Measurements from ENCODE around the gene ATP6V0A1.

GRCh38 chr17:42518046-42518754 lies 59.5 kb downstream of the ATP6V0A1 start:
- no peak for TF ChIP-seq EZH2phosphoT487 (IDR thresholded peaks at IDR 0.05; ENCODE audit: borderline replicate concordance)
- TF ChIP-seq, protein P1, sequence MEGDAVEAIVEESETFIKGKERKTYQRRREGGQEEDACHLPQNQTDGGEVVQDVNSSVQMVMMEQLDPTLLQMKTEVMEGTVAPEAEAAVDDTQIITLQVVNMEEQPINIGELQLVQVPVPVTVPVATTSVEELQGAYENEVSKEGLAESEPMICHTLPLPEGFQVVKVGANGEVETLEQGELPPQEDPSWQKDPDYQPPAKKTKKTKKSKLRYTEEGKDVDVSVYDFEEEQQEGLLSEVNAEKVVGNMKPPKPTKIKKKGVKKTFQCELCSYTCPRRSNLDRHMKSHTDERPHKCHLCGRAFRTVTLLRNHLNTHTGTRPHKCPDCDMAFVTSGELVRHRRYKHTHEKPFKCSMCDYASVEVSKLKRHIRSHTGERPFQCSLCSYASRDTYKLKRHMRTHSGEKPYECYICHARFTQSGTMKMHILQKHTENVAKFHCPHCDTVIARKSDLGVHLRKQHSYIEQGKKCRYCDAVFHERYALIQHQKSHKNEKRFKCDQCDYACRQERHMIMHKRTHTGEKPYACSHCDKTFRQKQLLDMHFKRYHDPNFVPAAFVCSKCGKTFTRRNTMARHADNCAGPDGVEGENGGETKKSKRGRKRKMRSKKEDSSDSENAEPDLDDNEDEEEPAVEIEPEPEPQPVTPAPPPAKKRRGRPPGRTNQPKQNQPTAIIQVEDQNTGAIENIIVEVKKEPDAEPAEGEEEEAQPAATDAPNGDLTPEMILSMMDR (conservative IDR thresholded peaks at IDR 0.05; ENCODE audit: low read length): no peak
